ENCODE data around the gene TENM4.
"Not testable (repeated sequence)": the region's sequence is repeated elsewhere in the genome, so short reads cannot be mapped to it uniquely, and the experiment has no call there.

The TENM4 gene

DNA sequence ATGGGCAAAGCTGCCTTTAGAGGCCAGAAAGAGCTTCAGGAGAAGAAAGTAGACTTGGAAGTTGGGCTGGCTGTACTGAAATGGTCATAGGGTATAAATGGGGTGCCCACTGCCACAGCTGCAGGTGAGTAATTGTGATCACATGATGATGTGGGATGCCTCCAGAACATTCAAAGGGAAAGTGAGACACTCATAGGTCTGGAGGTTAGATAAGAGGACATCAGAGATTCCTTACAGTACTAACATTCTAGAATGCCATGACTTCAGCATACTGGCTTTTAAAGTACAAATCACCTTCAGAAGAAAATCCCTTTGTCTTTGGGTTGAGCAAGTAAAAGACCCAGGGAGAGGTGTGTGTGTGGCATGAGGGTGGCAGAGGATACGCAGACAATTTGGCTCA, 419.2 kb downstream of the TENM4 start:
- no peak for DNase-seq (ENCODE audit: low read depth)

DNA sequence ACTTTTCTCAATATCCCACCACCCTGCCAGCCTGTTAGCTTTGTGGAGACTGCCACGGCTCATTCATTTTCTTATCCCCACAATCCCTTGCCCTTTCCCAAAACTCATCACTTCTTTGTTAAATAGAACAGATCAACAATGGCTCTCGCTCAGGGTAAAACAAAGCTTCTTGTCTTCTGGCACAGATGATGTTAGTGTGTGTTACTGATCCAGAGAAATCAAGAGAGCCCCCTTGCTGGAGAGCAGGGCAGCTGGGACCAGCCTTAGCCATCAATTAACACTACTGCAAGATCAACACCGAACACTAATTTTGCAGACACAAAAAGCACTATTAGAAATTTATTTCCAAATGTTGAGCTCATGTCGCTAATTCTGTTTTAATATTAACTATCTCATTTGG, 420.9 kb downstream of the TENM4 start:
- DNase-seq (ENCODE audit: low read depth): no peak

DNA sequence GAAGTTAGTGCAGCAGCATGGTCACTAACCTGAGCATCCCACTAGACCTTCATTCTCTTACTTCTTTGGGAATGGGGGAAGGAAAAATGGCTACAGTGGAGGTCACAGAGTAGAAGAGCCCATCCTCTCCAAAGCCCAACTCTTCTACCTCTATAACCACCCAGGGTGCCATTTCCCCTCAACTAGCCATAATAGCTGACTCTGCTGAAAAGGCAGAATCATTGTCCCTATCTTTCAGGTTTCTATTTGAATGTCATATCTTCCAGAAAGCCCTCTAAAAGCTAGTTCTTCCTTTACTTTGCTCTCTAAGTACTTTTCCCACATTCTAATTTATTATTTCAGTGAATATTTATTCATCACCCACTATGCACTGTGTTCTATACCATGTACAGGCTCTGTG, 421.6 kb downstream of the TENM4 start:
- no peak for DNase-seq (ENCODE audit: low read depth)

DNA sequence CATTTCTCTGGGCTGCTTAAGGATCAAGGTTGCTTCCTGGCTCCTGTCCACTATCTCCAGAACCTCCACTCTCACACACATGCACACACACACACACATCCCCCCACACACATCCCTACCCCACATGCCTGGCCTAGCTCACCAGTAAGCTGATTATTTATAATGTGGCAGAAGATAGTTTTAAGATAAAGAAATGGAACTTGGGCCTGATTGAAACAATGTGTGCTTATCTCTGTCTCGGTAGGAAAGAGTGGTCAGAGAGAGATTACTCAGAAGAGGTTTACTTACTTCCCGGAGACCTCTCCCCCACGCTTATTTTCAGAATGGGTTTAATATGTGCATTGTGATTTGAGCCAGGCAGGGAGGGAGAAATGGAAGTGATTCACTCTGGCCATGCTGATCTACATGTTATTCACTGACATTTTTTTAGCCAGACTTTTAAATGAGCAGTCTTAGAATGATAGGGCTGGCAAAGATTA, 422.4 kb downstream of the TENM4 start:
- DNase-seq (ENCODE audit: low read depth): no peak

DNA sequence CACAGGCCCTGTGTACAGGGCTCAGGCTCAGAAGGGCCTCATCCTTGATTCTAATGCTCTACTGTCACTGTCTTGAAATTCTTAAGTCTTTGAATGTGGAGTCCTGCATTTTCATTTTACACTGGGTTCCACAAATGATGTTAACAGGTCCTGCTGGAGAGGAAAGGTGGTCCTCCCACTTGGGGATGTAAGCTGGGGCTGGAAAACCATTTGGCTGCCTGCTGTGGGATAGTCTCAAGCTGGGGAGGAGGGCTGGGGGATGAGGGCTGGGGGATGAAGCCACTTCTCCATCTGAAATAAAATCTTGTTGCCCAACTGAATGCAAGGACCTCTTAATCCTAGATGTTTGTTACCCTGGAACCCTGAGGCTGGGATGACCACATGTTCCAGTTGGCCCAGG, 423.0 kb downstream of the TENM4 start:
- DNase-seq (ENCODE audit: low read depth): no peak

DNA sequence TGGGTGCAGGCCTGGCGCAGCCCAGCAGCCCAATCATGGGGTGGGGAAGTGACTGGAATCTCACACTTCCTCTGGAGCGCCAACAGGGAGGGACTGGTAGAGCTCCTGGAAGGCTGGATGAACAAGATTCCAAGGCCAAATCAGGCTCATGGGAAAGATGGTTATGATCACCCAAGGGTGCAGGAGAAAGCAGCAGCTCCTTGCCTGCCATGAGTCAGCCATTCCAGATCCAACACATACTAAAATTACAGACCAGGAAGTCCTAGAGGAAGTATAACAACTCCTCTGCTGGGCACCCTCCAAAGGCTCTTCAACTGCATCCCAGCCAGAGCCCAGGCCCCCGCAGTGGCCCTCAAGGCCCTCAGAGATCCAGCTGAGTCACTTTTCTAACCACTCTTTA, 427.3 kb downstream of the TENM4 start:
- DNase-seq (ENCODE audit: low read depth): no peak

DNA sequence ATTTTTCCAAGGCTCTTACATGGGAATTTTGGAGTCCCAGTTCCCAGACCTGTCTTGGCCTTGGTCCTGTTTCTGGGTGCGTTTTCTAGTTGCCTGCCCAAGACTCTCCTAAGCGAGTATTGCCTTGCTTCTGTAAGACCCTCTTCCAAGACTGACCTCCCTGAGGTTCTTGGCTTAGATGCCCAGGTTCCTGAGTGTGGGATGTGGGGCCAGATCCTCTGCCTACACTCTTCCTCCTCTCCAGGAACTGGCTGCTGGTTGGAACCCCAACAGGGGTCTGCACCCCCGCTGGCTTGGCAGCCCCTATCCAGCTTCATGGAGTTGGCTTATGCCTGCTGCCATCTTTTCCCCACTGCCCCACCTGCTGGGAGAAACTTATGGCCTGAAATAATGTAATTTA, 429.5 kb downstream of the TENM4 start:
- no peak for DNase-seq (ENCODE audit: low read depth)

DNA sequence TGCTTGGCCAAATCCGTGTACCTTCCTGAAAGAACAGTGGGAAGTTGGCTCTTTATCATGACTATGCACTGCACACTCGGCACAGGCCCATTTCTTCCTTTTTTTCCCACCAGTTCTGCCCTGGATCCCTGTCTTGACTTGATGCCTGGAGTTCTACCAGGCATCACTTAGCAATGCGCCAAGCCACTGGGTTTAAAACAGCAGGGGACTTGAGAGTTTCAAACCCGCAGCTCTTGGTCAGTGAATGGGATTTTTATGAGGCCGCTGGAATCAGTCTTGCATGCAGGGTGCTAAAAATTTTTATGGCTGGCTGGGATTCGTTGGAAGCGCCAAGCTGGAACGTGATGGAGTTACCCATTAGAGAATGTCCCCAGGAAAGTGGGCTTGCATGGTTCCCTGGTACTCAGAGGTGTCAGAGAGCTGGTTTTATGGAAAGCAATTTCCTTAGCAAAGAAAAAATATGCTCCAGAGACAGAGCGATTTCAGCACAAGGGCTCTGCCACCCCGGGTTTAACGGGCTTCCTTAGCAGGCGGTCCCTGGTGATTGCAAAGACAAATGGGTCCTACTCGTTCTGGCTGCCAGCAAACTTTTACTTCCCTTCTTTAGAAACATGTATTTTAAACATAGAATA, 432.9 kb downstream of the TENM4 start:
- DNase-seq (ENCODE audit: low read depth): no peak

DNA sequence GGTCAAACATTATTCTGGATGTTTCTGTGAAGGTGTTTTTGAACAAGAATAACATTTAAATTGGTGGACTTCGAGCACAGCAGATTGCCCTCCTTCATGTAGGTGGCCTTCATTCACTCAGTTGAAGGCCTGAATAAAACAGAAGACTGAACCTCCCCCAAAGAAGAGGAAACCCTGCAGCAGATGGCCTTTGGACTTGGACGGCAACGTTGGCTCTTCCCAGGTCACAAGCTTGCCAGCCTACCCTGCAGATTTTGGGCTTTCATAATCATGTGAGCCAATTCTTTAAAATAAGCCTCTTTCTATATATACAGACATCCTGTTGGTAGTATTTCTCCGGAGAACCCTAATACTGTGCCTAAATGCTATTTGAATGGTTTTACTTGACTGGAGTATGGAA, 434.0 kb downstream of the TENM4 start:
- DNase-seq (ENCODE audit: low read depth): no peak

GRCh38 chr11:78996007-78996406, 444.8 kb downstream of the TENM4 start:
- no peak for DNase-seq (ENCODE audit: low read depth)

- DNase-seq (ENCODE audit: low read depth): no peak
Observed at GRCh38 chr11:78995171-78995570, 445.7 kb downstream of the TENM4 start.

GRCh38 chr11:78993802-78994430, 446.9 kb downstream of the TENM4 start:
- DNase-seq (ENCODE audit: low read depth): no peak

GRCh38 chr11:78991681-78992080, 449.1 kb downstream of the TENM4 start:
- no peak for DNase-seq (ENCODE audit: low read depth)

DNA sequence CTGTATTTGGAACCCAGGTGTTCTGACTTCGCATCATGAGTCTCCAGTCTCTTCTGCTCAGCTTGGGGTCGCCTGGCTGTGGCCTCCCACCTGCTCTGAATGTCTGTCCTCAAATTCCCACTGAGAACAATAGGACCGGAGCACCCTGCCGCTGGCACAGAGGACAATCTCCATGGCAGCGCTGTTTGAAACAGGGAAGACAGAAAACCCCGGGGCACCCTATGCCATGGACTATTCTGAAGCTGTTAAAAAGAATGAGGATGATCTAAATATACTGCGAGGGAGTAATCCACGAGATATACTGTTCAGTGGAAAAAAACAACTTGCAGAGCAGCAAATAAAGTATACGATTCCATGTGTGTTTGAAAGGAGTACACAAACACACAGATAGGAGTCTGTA, 450.6 kb downstream of the TENM4 start:
- DNase-seq (ENCODE audit: low read depth): no peak

DNA sequence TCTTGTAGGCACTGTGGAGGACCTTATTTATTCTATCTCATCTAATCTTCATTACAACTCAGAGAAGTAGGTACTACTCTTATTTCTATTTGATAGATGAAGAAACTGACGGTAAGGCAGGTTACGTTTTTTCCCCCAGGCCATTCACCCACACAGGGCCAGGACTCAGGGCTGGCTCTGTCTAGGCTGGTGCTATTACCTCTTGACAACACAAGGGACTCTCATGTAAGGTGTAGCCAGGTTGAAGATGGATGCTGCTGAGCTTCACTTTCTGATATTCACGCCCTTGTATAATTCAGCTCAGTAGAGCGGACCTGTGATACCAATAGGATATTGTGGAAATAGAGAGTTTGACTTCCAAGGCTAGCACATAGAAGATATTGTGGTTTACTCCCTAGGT, 453.1 kb downstream of the TENM4 start:
- DNase-seq (ENCODE audit: low read depth): no peak

DNA sequence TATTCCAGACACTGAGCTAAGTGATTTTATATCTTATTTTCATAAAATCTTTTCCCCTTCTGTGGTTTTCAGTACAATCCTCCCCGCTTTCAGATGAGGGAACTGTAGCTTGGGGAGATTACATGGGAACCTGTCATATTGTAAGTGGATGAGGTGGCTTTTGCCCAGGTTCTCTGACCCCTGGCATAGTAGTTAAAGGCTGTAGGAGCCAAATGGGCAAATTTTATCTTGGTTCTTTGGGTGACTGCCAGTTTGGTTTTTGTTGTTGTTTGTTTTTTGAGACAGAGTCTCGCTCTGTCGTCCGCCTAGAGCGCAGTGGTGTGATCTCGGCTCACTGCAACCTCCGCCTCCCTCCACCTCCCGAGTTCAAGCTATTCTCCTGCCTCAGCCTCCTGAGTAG, 454.5 kb downstream of the TENM4 start:
- DNase-seq (ENCODE audit: low read depth): no peak

GRCh38 chr11:78985663-78986062, 455.2 kb downstream of the TENM4 start:
- DNase-seq (ENCODE audit: low read depth): no peak

DNA sequence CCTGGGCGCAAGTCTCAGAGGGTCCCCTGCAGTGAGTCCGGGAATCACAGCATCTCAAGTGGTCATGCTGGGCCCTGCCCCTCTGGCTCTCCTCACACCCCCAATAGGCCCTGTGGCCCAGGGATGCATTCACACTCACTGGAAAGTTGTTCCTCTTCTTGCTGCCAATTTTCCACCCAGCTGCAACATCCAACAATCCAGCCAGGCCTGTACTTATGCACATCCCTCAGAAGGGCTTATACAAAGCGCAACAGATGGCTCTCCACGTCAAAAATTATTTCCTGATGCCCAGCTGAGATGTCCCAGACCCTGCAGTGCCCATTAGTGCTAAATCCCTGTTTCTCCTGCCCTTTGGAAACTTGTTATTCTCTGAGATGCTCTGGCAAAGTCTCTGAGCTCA, 458.4 kb downstream of the TENM4 start:
- no peak for DNase-seq (ENCODE audit: low read depth)

DNA sequence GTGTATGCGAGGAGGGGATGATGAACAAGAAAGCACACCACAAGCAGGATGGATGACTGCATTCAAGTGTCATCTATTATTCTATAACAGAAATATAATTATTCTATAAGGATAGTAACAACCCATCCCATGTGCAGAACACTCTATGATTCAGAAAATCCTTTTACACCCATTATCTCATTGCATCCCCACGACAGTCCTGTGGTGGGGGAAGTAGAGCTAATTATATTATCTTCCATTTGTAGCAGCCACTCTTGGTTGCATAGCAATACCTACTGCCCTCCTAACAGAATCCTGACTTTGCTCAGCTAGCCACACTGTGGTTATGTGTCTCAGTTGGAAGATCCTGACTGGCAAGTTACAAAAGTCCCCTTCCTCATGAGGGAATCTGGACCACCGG, 459.7 kb downstream of the TENM4 start:
- no peak for DNase-seq (ENCODE audit: low read depth)

- DNase-seq (ENCODE audit: low read depth): no peak
Observed at GRCh38 chr11:78978831-78979230, 462.0 kb downstream of the TENM4 start.

DNA sequence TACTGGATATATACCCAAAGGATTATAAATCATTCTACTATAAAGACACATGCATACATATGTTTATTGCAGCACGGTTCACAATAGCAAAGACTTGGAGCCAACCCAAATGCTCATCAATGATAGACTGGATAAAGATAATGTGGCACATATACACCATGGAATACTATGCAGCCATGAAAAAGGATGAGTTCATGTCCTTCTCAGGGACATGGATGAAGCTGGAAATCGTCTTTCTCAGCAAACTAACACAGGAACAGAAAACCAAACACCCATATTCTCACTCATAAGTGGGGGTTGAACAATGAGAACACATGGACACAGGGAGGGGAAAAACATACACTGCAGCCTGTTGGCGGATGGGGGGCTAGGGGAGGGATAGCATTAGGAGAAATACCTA, 463.0 kb downstream of the TENM4 start:
- not testable (repeated sequence) for DNase-seq (ENCODE audit: low read depth)

DNA sequence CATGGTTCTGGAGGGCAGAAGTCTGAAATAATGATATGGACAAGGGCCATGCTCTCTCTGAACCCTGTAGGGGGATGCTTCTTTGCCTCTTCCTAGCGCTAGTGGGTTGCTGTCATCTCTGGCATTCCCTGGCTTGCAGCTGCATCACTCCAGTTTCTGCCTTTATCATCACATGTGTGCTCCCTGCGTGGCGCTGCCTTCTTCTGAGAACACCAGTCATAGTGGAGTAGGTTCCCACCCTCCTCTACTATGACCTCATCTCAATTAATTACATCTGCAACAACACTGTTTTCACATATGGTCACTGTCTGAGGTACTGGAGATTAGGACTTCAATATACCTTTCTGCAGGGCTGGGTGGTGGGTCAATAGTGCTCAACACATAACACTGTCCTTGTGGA, 463.8 kb downstream of the TENM4 start:
- no peak for DNase-seq (ENCODE audit: low read depth)

GRCh38 chr11:78975081-78975480, 465.7 kb downstream of the TENM4 start:
- no peak for DNase-seq (ENCODE audit: low read depth)

- DNase-seq (ENCODE audit: low read depth): no peak
Observed at GRCh38 chr11:78973876-78974275, 467.0 kb downstream of the TENM4 start.
